ENCODE data around the gene RNF20.
"Not testable (repeated sequence)": the region's sequence is repeated elsewhere in the genome, so short reads cannot be mapped to it uniquely, and the experiment has no call there.

RNF20 gene

DNA sequence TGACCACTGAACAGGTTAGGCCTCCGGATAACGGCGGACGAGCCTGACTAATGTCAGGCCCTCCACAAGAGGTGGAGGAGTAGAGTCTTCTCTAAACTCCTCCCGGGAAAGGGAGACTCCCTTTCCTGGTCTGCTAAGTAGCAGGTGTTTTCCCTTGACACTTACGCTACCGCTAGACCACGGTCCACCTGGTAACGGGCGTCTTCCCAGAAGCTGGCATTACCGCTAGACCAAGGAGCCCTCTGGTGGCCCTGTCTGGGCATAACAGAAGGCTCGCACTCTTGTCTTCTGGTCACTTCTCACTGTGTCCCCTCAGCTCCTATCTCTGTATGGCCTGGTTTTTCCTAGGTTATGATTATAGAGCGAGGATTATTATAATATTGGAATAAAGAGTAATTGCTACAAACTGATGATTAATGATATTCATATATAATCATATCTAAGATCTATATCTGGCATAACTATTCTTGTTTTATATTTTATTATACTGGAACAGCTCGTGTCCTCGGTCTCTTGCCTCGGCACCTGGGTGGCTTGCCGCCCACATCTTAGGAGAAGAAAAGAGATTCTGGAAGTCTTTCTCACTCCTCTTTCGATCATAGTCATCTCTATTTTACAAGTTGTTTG is 15.9 kb downstream of the RNF20 start:
- not testable (repeated sequence) for H3K27me3 ChIP-seq (ENCODE audit: insufficient read depth, low read length, poor library complexity, severe bottlenecking); H2AFZ ChIP-seq (ENCODE audit: low read length); H3F3A ChIP-seq (ENCODE audit: low read depth); H4K20me1 ChIP-seq (ENCODE audit: insufficient read depth, low read length, poor library complexity, severe bottlenecking); H3K4me3 ChIP-seq (ENCODE audit: low read length, poor library complexity, severe bottlenecking); H3K4me2 ChIP-seq (ENCODE audit: low read depth, low read length, poor library complexity, severe bottlenecking); H3K79me2 ChIP-seq (ENCODE audit: insufficient read depth, low read length); H3K4me1 ChIP-seq (ENCODE audit: insufficient read depth, low read length, poor library complexity, severe bottlenecking); H3K9ac ChIP-seq (ENCODE audit: low read depth, low read length, poor library complexity, severe bottlenecking); H3K9me3 ChIP-seq (ENCODE audit: insufficient read depth, low read depth, low read length); H3K9me2 ChIP-seq (replicated peaks; ENCODE audit: low read depth, low read length)
- TF ChIP-seq, protein P1, sequence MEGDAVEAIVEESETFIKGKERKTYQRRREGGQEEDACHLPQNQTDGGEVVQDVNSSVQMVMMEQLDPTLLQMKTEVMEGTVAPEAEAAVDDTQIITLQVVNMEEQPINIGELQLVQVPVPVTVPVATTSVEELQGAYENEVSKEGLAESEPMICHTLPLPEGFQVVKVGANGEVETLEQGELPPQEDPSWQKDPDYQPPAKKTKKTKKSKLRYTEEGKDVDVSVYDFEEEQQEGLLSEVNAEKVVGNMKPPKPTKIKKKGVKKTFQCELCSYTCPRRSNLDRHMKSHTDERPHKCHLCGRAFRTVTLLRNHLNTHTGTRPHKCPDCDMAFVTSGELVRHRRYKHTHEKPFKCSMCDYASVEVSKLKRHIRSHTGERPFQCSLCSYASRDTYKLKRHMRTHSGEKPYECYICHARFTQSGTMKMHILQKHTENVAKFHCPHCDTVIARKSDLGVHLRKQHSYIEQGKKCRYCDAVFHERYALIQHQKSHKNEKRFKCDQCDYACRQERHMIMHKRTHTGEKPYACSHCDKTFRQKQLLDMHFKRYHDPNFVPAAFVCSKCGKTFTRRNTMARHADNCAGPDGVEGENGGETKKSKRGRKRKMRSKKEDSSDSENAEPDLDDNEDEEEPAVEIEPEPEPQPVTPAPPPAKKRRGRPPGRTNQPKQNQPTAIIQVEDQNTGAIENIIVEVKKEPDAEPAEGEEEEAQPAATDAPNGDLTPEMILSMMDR (conservative IDR thresholded peaks at IDR 0.05; ENCODE audit: low read length): peak; percentile 13; the same call in 1 of the 2 replicates
- H3K36me3 ChIP-seq (ENCODE audit: insufficient read depth, low read length): peaks cover 88% of the 10 kb centered on the region; the same call in 1 of the 2 replicates

DNA sequence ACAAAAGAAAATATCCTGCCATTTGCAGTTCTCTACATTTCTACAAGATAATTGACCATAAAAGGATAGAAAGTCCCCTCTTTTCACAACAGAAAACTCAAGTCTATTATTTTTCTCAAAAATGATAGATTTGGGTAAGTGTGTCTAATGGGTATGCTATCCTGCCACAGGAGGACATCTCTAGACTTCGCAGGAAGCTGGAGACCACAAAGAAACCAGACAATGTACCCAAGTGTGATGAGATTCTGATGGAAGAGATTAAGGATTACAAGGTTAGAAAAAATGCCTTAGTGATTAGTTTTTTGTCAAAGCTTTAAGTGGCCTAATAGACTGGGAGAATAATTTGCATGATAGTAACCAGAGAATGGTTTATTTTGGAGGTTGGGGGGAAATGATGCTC is 28.1 kb downstream of the RNF20 start:
- H3K36me3 ChIP-seq (ENCODE audit: insufficient read depth, low read length): peaks cover 72% of the 10 kb centered on the region; the same call in 1 of the 2 replicates
- H3K79me2 ChIP-seq (ENCODE audit: insufficient read depth, low read length): no peaks in the 10 kb centered on the region

DNA sequence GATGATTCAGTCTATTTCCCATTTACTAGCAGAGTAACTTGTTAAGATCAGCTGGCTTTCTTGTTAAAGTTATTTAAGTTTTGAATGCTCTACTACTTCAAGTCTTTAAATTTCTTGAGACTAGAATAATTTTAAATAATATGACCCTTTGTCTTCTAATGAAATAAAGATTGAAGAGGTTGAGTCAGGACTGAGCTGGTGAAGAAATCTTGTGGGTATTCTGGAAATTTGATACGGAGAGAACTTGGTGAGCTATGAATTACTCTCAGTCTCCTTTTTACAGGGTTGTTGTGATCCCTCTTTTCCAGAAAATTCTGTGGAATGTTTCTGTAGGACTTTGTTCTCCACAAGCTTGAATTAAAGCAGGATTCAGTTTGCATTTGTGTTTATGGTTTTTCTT is 29.3 kb downstream of the RNF20 start:
- no peak overlapping the region for H3K4me3 ChIP-seq (ENCODE audit: low read length, poor library complexity, severe bottlenecking)
- no peak overlapping the region for H3K4me2 ChIP-seq (ENCODE audit: low read depth, low read length, poor library complexity, severe bottlenecking)
- H3K9me3 ChIP-seq (ENCODE audit: insufficient read depth, low read depth, low read length): no peaks in the 10 kb centered on the region
- no peak overlapping the region for H2AFZ ChIP-seq (ENCODE audit: low read length)
- H3K4me1 ChIP-seq (ENCODE audit: insufficient read depth, low read length, poor library complexity, severe bottlenecking): no peaks in the 10 kb centered on the region
- no peak overlapping the region for H3K9ac ChIP-seq (ENCODE audit: low read depth, low read length, poor library complexity, severe bottlenecking)
- H4K20me1 ChIP-seq (ENCODE audit: insufficient read depth, low read length, poor library complexity, severe bottlenecking): no peaks in the 10 kb centered on the region
- TF ChIP-seq EZH2phosphoT487 (IDR thresholded peaks at IDR 0.05; ENCODE audit: borderline replicate concordance): no peak
- TF ChIP-seq, protein P1 (conservative IDR thresholded peaks at IDR 0.05; ENCODE audit: low read length): no peak
- no peaks in the 10 kb centered on the region for H3F3A ChIP-seq (ENCODE audit: low read depth)
- peaks cover 61% of the 10 kb centered on the region; the same call in 1 of the 2 replicates for H3K36me3 ChIP-seq (ENCODE audit: insufficient read depth, low read length)
- H3K9me2 ChIP-seq (replicated peaks; ENCODE audit: low read depth, low read length): no peaks in the 10 kb centered on the region
- no peaks in the 10 kb centered on the region for H3K27me3 ChIP-seq (ENCODE audit: insufficient read depth, low read length, poor library complexity, severe bottlenecking)
- no peaks in the 10 kb centered on the region for H3K79me2 ChIP-seq (ENCODE audit: insufficient read depth, low read length)

More for the DNA sequence above, 28.1 kb downstream of the RNF20 start:
- no peaks in the 10 kb centered on the region for H3K9me2 ChIP-seq (replicated peaks; ENCODE audit: low read depth, low read length)
- no peaks in the 10 kb centered on the region for H3K4me1 ChIP-seq (ENCODE audit: insufficient read depth, low read length, poor library complexity, severe bottlenecking)
- H4K20me1 ChIP-seq (ENCODE audit: insufficient read depth, low read length, poor library complexity, severe bottlenecking): no peaks in the 10 kb centered on the region
- H3K9me3 ChIP-seq (ENCODE audit: insufficient read depth, low read depth, low read length): no peaks in the 10 kb centered on the region
- no peaks in the 10 kb centered on the region for H3K27me3 ChIP-seq (ENCODE audit: insufficient read depth, low read length, poor library complexity, severe bottlenecking)
- no peak overlapping the region for H3K4me2 ChIP-seq (ENCODE audit: low read depth, low read length, poor library complexity, severe bottlenecking)
- no peak overlapping the region for H2AFZ ChIP-seq (ENCODE audit: low read length)
- no peaks in the 10 kb centered on the region for H3F3A ChIP-seq (ENCODE audit: low read depth)
- no peak overlapping the region for H3K9ac ChIP-seq (ENCODE audit: low read depth, low read length, poor library complexity, severe bottlenecking)
- no peak for TF ChIP-seq EZH2phosphoT487 (IDR thresholded peaks at IDR 0.05; ENCODE audit: borderline replicate concordance)
- TF ChIP-seq, protein P1 (conservative IDR thresholded peaks at IDR 0.05; ENCODE audit: low read length): no peak
- H3K4me3 ChIP-seq (ENCODE audit: low read length, poor library complexity, severe bottlenecking): no peak overlapping the region
